Astrocyte (in vitro differentiated cells and primary cell): ENCODE results near the gene SLC25A28. TPM values are rescaled to one million over a fixed set of nuclear protein-coding genes. Genes with fewer than 3 reads are reported as not detected.

ENCODE experiments used
- DNase-seq: peaks from one replicate; pipeline ENCODE4 v3.0.0-alpha.2; 2010; ENCODE audit warnings: low read depth
- FAIRE-seq: peaks from 2 replicates; lab custom pipeline; 2011; peaks lifted over from hg19 to GRCh38; lab: Jason Lieb, UNC
- H2AFZ ChIP-seq: 2 replicates; pipeline ENCODE4 v1.6.0; 2012; ENCODE audit warnings: low read depth, low read length, inconsistent platforms
- H3K27ac ChIP-seq: 2 replicates; pipeline ENCODE4 v1.5.1; 2011; ENCODE audit warnings: low read depth, low read length, inconsistent platforms
- H3K27me3 ChIP-seq: 2 replicates; pipeline ENCODE4 v1.6.0; 2011; ENCODE audit warnings: low read length, inconsistent platforms; ENCODE audit not compliant: insufficient read depth
- H3K36me3 ChIP-seq: 2 replicates; pipeline ENCODE4 v1.5.1; 2011; ENCODE audit warnings: low read length, inconsistent platforms; ENCODE audit not compliant: insufficient read depth
- H3K4me1 ChIP-seq: 2 replicates; pipeline ENCODE4 v1.5.1; 2011; ENCODE audit warnings: low read length, inconsistent platforms; ENCODE audit not compliant: insufficient read depth
- H3K4me2 ChIP-seq: 2 replicates; pipeline ENCODE4 v1.6.0; 2012; ENCODE audit warnings: low read length, inconsistent platforms
- H3K4me3 ChIP-seq: 2 replicates; pipeline ENCODE4 v1.5.1; 2011; ENCODE audit warnings: low read depth, mild to moderate bottlenecking, low read length, inconsistent platforms; ENCODE audit not compliant: insufficient read depth
- H3K79me2 ChIP-seq: 2 replicates; pipeline ENCODE4 v1.6.0; 2012; ENCODE audit warnings: mild to moderate bottlenecking, low read length, inconsistent platforms; ENCODE audit not compliant: insufficient read depth
- H3K9ac ChIP-seq: 2 replicates; pipeline ENCODE4 v1.6.0; 2012; ENCODE audit warnings: mild to moderate bottlenecking, low read length, inconsistent platforms
- H3K9me3 ChIP-seq: 2 replicates; pipeline ENCODE4 v1.5.1; 2012; ENCODE audit warnings: low read depth, mild to moderate bottlenecking, low read length, inconsistent platforms; ENCODE audit not compliant: insufficient read depth
- H4K20me1 ChIP-seq: 2 replicates; pipeline ENCODE4 v1.6.0; 2012; ENCODE audit warnings: low read length, inconsistent platforms; ENCODE audit not compliant: insufficient read depth
- H3K27ac Mint-ChIP-seq: one replicate; pipeline ENCODE4 v1.8.0; 2021; ENCODE audit warnings: mild to moderate bottlenecking, mixed read lengths; ENCODE audit not compliant: unreplicated experiment
- H3K27me3 Mint-ChIP-seq: one replicate; pipeline ENCODE4 v1.8.0; 2021; ENCODE audit warnings: low read depth, mixed read lengths; ENCODE audit not compliant: unreplicated experiment
- H3K36me3 Mint-ChIP-seq: one replicate; pipeline ENCODE4 v1.8.0; 2021; ENCODE audit warnings: low read depth, mixed read lengths; ENCODE audit not compliant: unreplicated experiment
- H3K4me1 Mint-ChIP-seq: one replicate; pipeline ENCODE4 v1.8.0; 2021; ENCODE audit warnings: low read depth, mixed read lengths; ENCODE audit not compliant: unreplicated experiment
- H3K4me3 Mint-ChIP-seq: one replicate; pipeline ENCODE4 v1.8.0; 2021; ENCODE audit warnings: mild to moderate bottlenecking, moderate library complexity, mixed read lengths; ENCODE audit not compliant: unreplicated experiment
- H3K9me3 Mint-ChIP-seq: one replicate; pipeline ENCODE4 v1.8.0; 2021; ENCODE audit warnings: mild to moderate bottlenecking, mixed read lengths; ENCODE audit not compliant: unreplicated experiment
- EZH2 ChIP-seq: IDR thresholded peaks from 2 replicates; pipeline ENCODE4 v1.6.1; 2012; ENCODE audit warnings: mild to moderate bottlenecking, low read length, inconsistent platforms; ENCODE audit not compliant: insufficient read depth
- total RNA-seq: library from RNA; stranded (reverse); gene quantifications from 2 replicates; pipeline ENCODE4 v1.2.1, GENCODE V29; 2021
- TF ChIP-seq, protein P1 (sequence below): IDR thresholded peaks from 2 replicates; pipeline ENCODE4 v1.5.1; 2011; ENCODE audit warnings: low read depth, mild to moderate bottlenecking, inconsistent platforms, low read length, moderate library complexity; ENCODE audit not compliant: insufficient read depth

The SLC25A28 gene
- total RNA-seq, 1 donor from 2014 or later: 38.0 TPM

DNA sequence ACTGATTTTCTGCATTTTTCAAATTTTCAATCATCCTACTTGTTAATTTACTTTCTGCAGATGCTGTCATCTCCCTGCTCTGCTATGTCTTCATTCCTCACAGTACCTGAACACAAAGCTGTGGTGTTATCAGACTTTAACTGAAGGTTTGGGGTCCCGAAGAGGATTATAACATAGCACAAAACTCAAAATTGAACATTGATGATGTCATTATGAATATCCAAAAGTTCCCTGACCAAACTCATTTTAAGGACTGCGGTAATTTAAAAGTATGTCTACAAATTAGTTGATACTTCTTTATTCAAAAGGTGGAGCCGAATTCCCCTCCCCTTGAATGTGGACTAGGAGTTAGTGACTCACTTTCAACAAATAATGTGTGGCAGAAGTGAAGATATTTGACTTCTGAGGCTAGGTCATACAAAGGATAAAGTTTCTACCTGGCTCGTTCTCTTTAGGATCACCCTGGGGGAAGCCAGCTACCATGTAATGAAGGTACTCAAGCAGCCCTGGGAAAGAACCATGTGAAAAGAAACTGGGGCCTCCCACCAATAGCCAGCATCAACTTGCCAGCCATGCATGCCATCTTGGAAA, 32.7 kb upstream of the SLC25A28 start:
- H3K27ac Mint-ChIP-seq: no peak overlapping the region
- FAIRE-seq: no peak

DNA sequence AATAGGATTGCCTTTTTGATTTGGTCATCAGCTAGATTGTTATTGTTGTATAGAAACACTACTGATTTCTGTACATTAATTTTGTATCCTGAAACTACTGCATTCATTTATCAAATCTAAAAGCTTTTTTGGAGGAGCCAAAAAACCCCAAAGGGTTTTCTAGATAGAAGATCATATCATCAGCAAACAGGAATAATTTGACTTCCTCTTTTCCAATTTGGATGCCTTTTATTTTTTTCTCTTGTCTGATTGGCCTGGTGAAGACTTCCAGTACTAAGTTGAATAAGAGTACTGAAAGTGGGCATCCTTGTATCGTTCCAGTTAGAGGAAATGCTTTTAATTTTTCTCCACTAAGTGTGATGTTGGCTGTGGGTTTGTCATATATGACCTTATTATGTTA, 28.5 kb upstream of the SLC25A28 start:
- FAIRE-seq: no peak
- H3K4me1 ChIP-seq: no peaks in the 10 kb centered on the region
- no peak overlapping the region for H3K4me3 Mint-ChIP-seq
- H3K79me2 ChIP-seq: no peaks in the 10 kb centered on the region
- H3K9me3 Mint-ChIP-seq: peaks cover 39% of the 10 kb centered on the region
- peaks cover 6% of the 10 kb centered on the region for H3K27me3 Mint-ChIP-seq
- H2AFZ ChIP-seq: no peak overlapping the region
- H3K4me2 ChIP-seq: no peak overlapping the region
- H3K4me1 Mint-ChIP-seq: no peaks in the 10 kb centered on the region
- no peaks in the 10 kb centered on the region for H3K27me3 ChIP-seq
- no peaks in the 10 kb centered on the region for H3K36me3 Mint-ChIP-seq
- H3K27ac Mint-ChIP-seq: no peak overlapping the region
- no peaks in the 10 kb centered on the region for H4K20me1 ChIP-seq
- no peak overlapping the region for H3K27ac ChIP-seq
- no peak for DNase-seq
- no peaks in the 10 kb centered on the region for H3K9me3 ChIP-seq
- no peak overlapping the region for H3K9ac ChIP-seq
- TF ChIP-seq, protein P1, sequence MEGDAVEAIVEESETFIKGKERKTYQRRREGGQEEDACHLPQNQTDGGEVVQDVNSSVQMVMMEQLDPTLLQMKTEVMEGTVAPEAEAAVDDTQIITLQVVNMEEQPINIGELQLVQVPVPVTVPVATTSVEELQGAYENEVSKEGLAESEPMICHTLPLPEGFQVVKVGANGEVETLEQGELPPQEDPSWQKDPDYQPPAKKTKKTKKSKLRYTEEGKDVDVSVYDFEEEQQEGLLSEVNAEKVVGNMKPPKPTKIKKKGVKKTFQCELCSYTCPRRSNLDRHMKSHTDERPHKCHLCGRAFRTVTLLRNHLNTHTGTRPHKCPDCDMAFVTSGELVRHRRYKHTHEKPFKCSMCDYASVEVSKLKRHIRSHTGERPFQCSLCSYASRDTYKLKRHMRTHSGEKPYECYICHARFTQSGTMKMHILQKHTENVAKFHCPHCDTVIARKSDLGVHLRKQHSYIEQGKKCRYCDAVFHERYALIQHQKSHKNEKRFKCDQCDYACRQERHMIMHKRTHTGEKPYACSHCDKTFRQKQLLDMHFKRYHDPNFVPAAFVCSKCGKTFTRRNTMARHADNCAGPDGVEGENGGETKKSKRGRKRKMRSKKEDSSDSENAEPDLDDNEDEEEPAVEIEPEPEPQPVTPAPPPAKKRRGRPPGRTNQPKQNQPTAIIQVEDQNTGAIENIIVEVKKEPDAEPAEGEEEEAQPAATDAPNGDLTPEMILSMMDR: no peak
- no peak for TF ChIP-seq EZH2
- H3K4me3 ChIP-seq: no peak overlapping the region
- no peaks in the 10 kb centered on the region for H3K36me3 ChIP-seq

More for the DNA sequence above, 32.7 kb upstream of the SLC25A28 start:
- Histone ChIP-seq H3K9ac (no peak overlapping the region), H3K4me3 (no peak overlapping the region), H3K4me1 (no peaks in the 10 kb centered on the region), H3K9me3 (no peaks in the 10 kb centered on the region), H3K4me2 (no peak overlapping the region), H3K27me3 (no peaks in the 10 kb centered on the region), H3K27ac (no peak overlapping the region), H4K20me1 (no peaks in the 10 kb centered on the region), H2AFZ (no peak overlapping the region), H3K36me3 (no peaks in the 10 kb centered on the region), H3K79me2 (no peaks in the 10 kb centered on the region)
- H3K4me3 Mint-ChIP-seq: no peak overlapping the region
- peaks cover 8% of the 10 kb centered on the region for H3K9me3 Mint-ChIP-seq
- DNase-seq: no peak
- H3K4me1 Mint-ChIP-seq: no peaks in the 10 kb centered on the region
- no peaks in the 10 kb centered on the region for H3K36me3 Mint-ChIP-seq
- peaks cover 2% of the 10 kb centered on the region for H3K27me3 Mint-ChIP-seq
- TF ChIP-seq, protein P1: no peak
- no peak for TF ChIP-seq EZH2

DNA sequence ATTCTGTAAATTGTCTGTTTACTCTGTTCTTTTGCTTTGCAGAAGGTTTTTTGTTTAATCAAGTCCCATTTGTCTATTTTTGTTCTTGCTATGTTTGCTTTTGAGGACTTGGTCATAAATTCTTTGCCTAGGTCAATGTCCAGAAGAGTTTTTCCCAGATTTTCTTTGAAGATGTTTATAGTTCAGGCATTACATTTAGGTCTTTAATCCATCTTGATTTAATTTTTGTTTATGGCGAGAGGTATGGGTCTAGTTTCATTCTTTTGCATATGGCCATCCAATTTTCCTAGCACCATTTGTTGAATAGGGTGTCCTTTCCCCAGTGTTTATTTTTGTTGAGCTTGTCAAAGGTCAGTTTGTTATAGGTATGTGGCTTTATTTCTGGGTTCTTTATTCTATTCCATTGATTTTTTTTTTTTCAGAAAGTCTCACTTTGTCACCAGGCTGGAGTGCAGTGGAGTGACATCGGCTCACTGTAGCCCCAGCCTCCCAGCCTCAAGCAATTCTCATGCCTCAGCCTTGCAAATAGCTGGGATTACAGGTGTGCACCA, 27.4 kb upstream of the SLC25A28 start:
- Mint-ChIP-seq H3K27me3 (peaks cover 6% of the 10 kb centered on the region), H3K9me3 (peaks cover 40% of the 10 kb centered on the region), H3K36me3 (no peaks in the 10 kb centered on the region), H3K4me1 (no peaks in the 10 kb centered on the region), H3K27ac (no peak overlapping the region), H3K4me3 (no peak overlapping the region)
- no peaks in the 10 kb centered on the region for H3K9me3 ChIP-seq
- H3K4me1 ChIP-seq: no peaks in the 10 kb centered on the region
- no peak overlapping the region for H3K9ac ChIP-seq
- TF ChIP-seq, protein P1: no peak
- TF ChIP-seq EZH2: no peak
- no peak overlapping the region for H2AFZ ChIP-seq
- H3K4me3 ChIP-seq: no peak overlapping the region
- no peaks in the 10 kb centered on the region for H4K20me1 ChIP-seq
- H3K36me3 ChIP-seq: no peaks in the 10 kb centered on the region
- H3K4me2 ChIP-seq: no peak overlapping the region
- no peak overlapping the region for H3K27ac ChIP-seq
- no peaks in the 10 kb centered on the region for H3K27me3 ChIP-seq
- no peak for DNase-seq
- no peaks in the 10 kb centered on the region for H3K79me2 ChIP-seq
- no peak for FAIRE-seq
